ENCODE results near the gene FRAT1.
A peak's percentile ranks its signal among the peaks of the same experiment; 100 is the strongest.

The FRAT1 gene

GRCh38 chr10:97292097-97292861 lies 26.8 kb upstream of the FRAT1 start, which contains the start of gene ARHGAP19:
TSS of gene ARHGAP19 (minus strand) at chr10:97292637. CDS start at chr10:97292627, 10 bp downstream.
- TF ChIP-seq CTCF (IDR thresholded peaks at IDR 0.05; ENCODE audit: low read depth, low read length): no peak
- peak within 1 kb of the TSS; percentile 80 for H2AFZ ChIP-seq (ENCODE audit: low read depth, low read length)

DNA sequence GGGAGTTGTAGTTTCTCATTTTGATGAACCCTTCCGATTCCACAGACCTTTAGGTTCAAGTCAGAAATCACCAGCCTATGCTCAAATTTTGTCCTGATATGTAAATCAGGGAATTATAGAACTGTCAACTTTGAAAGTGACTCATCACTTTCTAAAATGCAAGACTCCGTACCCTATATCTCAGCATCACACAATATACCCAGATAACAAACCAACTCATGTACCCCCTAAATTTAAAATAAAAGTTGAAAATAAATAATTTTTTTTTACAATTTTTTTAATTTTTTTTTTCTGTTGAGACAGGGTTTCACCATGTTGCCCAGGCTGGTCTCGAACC lies 26.2 kb upstream of the FRAT1 start:
- Histone ChIP-seq H3K9ac (ENCODE audit: low read length) (no peak overlapping the region), H3K27ac (ENCODE audit: low read length) (no peak overlapping the region), H3K27me3 (ENCODE audit: low read depth, low read length) (no peaks in the 10 kb centered on the region), H3K79me2 (ENCODE audit: low read length) (peaks cover 29% of the 10 kb centered on the region), H3K4me1 (ENCODE audit: low read length) (peaks cover 4% of the 10 kb centered on the region), H3K36me3 (replicated peaks; ENCODE audit: low read depth, low read length) (no peaks in the 10 kb centered on the region), H2AFZ (ENCODE audit: low read depth, low read length) (no peak overlapping the region), H3K4me3 (ENCODE audit: low read length) (peak overlapping the region; percentile 51), H3K9me3 (ENCODE audit: insufficient read depth, low read length) (no peaks in the 10 kb centered on the region), H4K20me1 (ENCODE audit: insufficient read depth, low read length) (no peaks in the 10 kb centered on the region), H3K4me2 (ENCODE audit: low read length) (peak overlapping the region; percentile 49)
- no peak for TF ChIP-seq CTCF (IDR thresholded peaks at IDR 0.05; ENCODE audit: low read depth, low read length)
- TF ChIP-seq EZH2phosphoT487 (IDR thresholded peaks at IDR 0.05; ENCODE audit: low read depth): no peak

More at GRCh38 chr10:97292097-97292861, 26.8 kb upstream of the FRAT1 start, which contains the start of gene ARHGAP19:
- Histone ChIP-seq H3K79me2 (ENCODE audit: low read length) (peaks cover 29% of the 10 kb centered on the region), H3K27me3 (ENCODE audit: low read depth, low read length) (no peaks in the 10 kb centered on the region), H3K4me3 (ENCODE audit: low read length) (peak within 1 kb of the TSS; percentile 95), H3K36me3 (replicated peaks; ENCODE audit: low read depth, low read length) (peaks cover under 1% of the 10 kb centered on the region), H3K4me2 (ENCODE audit: low read length) (peak within 1 kb of the TSS; percentile 88), H3K9ac (ENCODE audit: low read length) (peak within 1 kb of the TSS; percentile 94), H3K4me1 (ENCODE audit: low read length) (peaks cover 4% of the 10 kb centered on the region), H3K9me3 (ENCODE audit: insufficient read depth, low read length) (no peaks in the 10 kb centered on the region), H3K27ac (ENCODE audit: low read length) (peak within 1 kb of the TSS; percentile 74), H4K20me1 (ENCODE audit: insufficient read depth, low read length) (no peaks in the 10 kb centered on the region)

- Histone ChIP-seq H3K4me3 (ENCODE audit: low read length) (no peak overlapping the region), H3K4me1 (ENCODE audit: low read length) (no peaks in the 10 kb centered on the region), H4K20me1 (ENCODE audit: insufficient read depth, low read length) (no peaks in the 10 kb centered on the region), H3K9ac (ENCODE audit: low read length) (no peak overlapping the region), H2AFZ (ENCODE audit: low read depth, low read length) (no peak overlapping the region), H3K79me2 (ENCODE audit: low read length) (no peaks in the 10 kb centered on the region), H3K9me3 (ENCODE audit: insufficient read depth, low read length) (no peaks in the 10 kb centered on the region), H3K27ac (ENCODE audit: low read length) (no peak overlapping the region), H3K36me3 (replicated peaks; ENCODE audit: low read depth, low read length) (no peaks in the 10 kb centered on the region), H3K4me2 (ENCODE audit: low read length) (no peak overlapping the region), H3K27me3 (ENCODE audit: low read depth, low read length) (no peaks in the 10 kb centered on the region)
- TF ChIP-seq CTCF (IDR thresholded peaks at IDR 0.05; ENCODE audit: low read depth, low read length) (no peak), EZH2phosphoT487 (IDR thresholded peaks at IDR 0.05; ENCODE audit: low read depth) (no peak)
Measured at GRCh38 chr10:97297556-97298222, 21.4 kb upstream of the FRAT1 start.

DNA sequence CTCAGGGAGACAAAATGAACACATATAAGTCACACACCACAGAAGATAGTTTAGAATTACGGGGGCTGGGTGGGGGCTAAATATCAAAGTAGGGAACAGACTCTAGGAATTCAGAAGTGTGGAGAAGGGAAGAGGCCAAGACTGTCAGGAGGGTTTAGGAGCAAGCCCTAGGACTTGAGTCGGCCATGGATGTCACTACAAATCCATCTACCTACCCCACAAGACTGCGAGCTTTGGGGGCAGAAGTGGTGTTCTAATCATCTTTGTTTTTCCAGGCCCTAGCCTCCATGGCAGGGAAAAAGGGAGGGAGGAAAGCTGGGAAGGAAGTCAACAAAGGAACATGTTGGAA lies 20.9 kb upstream of the FRAT1 start:
- H2AFZ ChIP-seq (ENCODE audit: low read depth, low read length): no peak overlapping the region
- H4K20me1 ChIP-seq (ENCODE audit: insufficient read depth, low read length): no peaks in the 10 kb centered on the region
- no peaks in the 10 kb centered on the region for H3K79me2 ChIP-seq (ENCODE audit: low read length)
- H3K9ac ChIP-seq (ENCODE audit: low read length): no peak overlapping the region
- no peaks in the 10 kb centered on the region for H3K27me3 ChIP-seq (ENCODE audit: low read depth, low read length)
- H3K4me3 ChIP-seq (ENCODE audit: low read length): no peak overlapping the region
- H3K27ac ChIP-seq (ENCODE audit: low read length): no peak overlapping the region
- no peaks in the 10 kb centered on the region for H3K4me1 ChIP-seq (ENCODE audit: low read length)
- no peaks in the 10 kb centered on the region for H3K36me3 ChIP-seq (replicated peaks; ENCODE audit: low read depth, low read length)
- H3K9me3 ChIP-seq (ENCODE audit: insufficient read depth, low read length): no peaks in the 10 kb centered on the region
- no peak overlapping the region for H3K4me2 ChIP-seq (ENCODE audit: low read length)
- TF ChIP-seq EZH2phosphoT487 (IDR thresholded peaks at IDR 0.05; ENCODE audit: low read depth) (no peak), CTCF (IDR thresholded peaks at IDR 0.05; ENCODE audit: low read depth, low read length) (no peak)

Data from OCI-LY3 (cell line).